Suprapubic skin (tissue), 4 donors: Measurements from ENCODE around the gene TIGAR.

ENCODE experiments used
- EP300 ChIP-seq: sonication (generic); formaldehyde crosslinking; IDR thresholded peaks from one replicate; pipeline ENCODE4 v1.6.1; 2017; ENCODE audit warnings: antibody characterized with exemption
- POLR2AphosphoS5 ChIP-seq, 3 donors: sonication (generic); formaldehyde crosslinking; IDR thresholded peaks; one replicate each; pipeline ENCODE4 v1.6.1; 2017; ENCODE audit warnings: antibody characterized with exemption in 3 of 3
- TF ChIP-seq, protein P1 (sequence below), 2 donors: fragments of 200-600 bp in 1 of 2; fragments of 450-650 bp in 1 of 2; sonication (generic) in 1 of 2; IDR thresholded peaks; one replicate each; pipeline ENCODE4 v1.5.1; 2016 to 2019; ENCODE audit warnings: antibody characterized with exemption in 2 of 2, mild to moderate bottlenecking in 1 of 2, moderate library complexity in 1 of 2

DNA sequence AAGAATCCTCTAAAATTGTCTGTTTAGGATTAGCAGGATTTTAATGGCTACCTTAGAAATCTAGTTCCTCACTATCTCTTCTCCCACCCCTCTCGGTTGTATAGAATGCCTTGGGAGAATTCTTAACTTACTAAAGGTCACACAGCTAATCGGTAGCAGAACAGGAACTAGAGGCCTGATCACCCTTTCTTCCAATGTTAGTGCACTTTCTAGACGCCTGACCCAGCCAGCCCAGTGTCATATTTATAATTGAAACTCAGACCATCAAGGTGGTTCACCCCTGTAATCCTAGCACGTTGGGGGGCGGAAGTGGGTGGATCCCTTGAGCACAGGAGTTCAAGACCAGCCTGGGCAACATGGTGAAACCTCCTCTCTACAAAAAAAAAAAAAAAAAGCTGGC, 1.7 kb downstream of the TIGAR start:
- TF ChIP-seq POLR2AphosphoS5 (IDR thresholded peaks at IDR 0.05) (no peak), EP300 (no peak)
- TF ChIP-seq, protein P1, sequence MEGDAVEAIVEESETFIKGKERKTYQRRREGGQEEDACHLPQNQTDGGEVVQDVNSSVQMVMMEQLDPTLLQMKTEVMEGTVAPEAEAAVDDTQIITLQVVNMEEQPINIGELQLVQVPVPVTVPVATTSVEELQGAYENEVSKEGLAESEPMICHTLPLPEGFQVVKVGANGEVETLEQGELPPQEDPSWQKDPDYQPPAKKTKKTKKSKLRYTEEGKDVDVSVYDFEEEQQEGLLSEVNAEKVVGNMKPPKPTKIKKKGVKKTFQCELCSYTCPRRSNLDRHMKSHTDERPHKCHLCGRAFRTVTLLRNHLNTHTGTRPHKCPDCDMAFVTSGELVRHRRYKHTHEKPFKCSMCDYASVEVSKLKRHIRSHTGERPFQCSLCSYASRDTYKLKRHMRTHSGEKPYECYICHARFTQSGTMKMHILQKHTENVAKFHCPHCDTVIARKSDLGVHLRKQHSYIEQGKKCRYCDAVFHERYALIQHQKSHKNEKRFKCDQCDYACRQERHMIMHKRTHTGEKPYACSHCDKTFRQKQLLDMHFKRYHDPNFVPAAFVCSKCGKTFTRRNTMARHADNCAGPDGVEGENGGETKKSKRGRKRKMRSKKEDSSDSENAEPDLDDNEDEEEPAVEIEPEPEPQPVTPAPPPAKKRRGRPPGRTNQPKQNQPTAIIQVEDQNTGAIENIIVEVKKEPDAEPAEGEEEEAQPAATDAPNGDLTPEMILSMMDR (IDR thresholded peaks at IDR 0.05): no peak
